GM12878 (cell line): ENCODE measurements around the gene RAB6D. TPM values are rescaled to one million over a fixed set of nuclear protein-coding genes. Genes with fewer than 3 reads are reported as not detected.

Source experiments
- BMI1 ChIP-seq: fragments of 450-650 bp; IDR thresholded peaks from 2 replicates; pipeline ENCODE4 v1.6.1; 2016; ENCODE audit warnings: mild to moderate bottlenecking, moderate library complexity, borderline replicate concordance
- CREB1 ChIP-seq: IDR thresholded peaks from 2 replicates; pipeline ENCODE4 v1.6.1; 2012; ENCODE audit warnings: low read depth, mild to moderate bottlenecking, inconsistent platforms
- RCOR1 ChIP-seq: conservative IDR thresholded peaks from 2 replicates; pipeline ENCODE4 v1.6.1; 2012; ENCODE audit warnings: low read depth, low read length, improper control_type of control experiment
- TARDBP ChIP-seq: IDR thresholded peaks from 2 replicates; pipeline ENCODE4 v1.6.1; 2016; ENCODE audit warnings: borderline replicate concordance
- TCF12 ChIP-seq: IDR thresholded peaks from 2 replicates; pipeline ENCODE4 v1.6.1; 2011; ENCODE audit warnings: low read depth, mild to moderate bottlenecking, low read length
- ZNF274 ChIP-seq: IDR thresholded peaks from one replicate; pipeline ENCODE4 v1.8.0; 2011; ENCODE audit not compliant: insufficient read length, insufficient read depth
- polyA plus RNA-seq, 11 experiments: library from polyadenylated mRNA; depleted of rRNA in 4 of 11; unstranded in 6 of 11; stranded (reverse) in 5 of 11; fragments of >200 nt; fragmentation: Nextera tagmentation in 4 of 11; fragmentation: Illumina TruSeq in 1 of 11; extraction: Ambion mirVana in 4 of 11; extraction: Trizol in 1 of 11; gene quantifications; 1 replicate in 1 of 11; 2 replicates in 10 of 11; pipeline versions ENCODE4 v1.2.1 to v1.2.3, GENCODE V29; 2011 to 2016; ENCODE audit warnings: inconsistent platforms in 2 of 11, missing spikeins in 2 of 11, low read depth in 1 of 11
- total RNA-seq, 4 experiments: library from RNA; depleted of rRNA in 3 of 4; stranded (reverse); fragments of >200 nt in 3 of 4; fragmentation: Illumina TruSeq in 1 of 4; extraction: Trizol in 1 of 4; gene quantifications; 2 replicates each; pipeline versions ENCODE4 v1.2.1 to v1.2.3, GENCODE V29; 2013 to 2021
- TF ChIP-seq, protein P1 (sequence below): IDR thresholded peaks from 2 replicates; pipeline ENCODE4 v1.6.1; 2012; ENCODE audit warnings: mild to moderate bottlenecking, low read depth, low read length
- TF ChIP-seq, protein P2 (sequence below): fragments of 450-650 bp; IDR thresholded peaks from 2 replicates; pipeline ENCODE4 v1.6.1; 2016; ENCODE audit warnings: mild to moderate bottlenecking, moderate library complexity, borderline replicate concordance

RAB6D gene
- total and polyA plus RNA-seq, 10 of the 15 experiments (the other 5 are each of a cell fraction or from before 2014, with no cell fraction given), result 0.03 to 0.11 (median 0.05) TPM; not detected in 6

DNA sequence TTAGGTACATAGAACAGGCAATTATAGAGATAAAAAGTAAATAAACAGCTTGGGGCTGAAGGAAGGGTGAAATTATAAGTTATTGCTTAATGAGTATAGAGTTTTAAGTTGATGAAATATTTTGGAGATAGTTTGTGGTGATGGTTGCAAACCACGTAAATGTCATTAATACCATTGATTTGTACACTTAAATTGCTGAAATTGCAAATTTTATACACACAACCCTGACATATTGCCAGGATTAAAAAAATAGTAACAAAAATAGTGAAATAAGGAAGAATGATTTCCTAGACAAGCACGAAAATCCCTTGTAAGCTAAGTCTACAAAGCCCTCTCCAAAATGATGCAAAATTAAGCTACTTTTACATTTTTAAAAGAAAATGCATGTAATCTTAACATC lies 46.2 kb upstream of the RAB6D start (continued):
- TF ChIP-seq, protein P1, sequence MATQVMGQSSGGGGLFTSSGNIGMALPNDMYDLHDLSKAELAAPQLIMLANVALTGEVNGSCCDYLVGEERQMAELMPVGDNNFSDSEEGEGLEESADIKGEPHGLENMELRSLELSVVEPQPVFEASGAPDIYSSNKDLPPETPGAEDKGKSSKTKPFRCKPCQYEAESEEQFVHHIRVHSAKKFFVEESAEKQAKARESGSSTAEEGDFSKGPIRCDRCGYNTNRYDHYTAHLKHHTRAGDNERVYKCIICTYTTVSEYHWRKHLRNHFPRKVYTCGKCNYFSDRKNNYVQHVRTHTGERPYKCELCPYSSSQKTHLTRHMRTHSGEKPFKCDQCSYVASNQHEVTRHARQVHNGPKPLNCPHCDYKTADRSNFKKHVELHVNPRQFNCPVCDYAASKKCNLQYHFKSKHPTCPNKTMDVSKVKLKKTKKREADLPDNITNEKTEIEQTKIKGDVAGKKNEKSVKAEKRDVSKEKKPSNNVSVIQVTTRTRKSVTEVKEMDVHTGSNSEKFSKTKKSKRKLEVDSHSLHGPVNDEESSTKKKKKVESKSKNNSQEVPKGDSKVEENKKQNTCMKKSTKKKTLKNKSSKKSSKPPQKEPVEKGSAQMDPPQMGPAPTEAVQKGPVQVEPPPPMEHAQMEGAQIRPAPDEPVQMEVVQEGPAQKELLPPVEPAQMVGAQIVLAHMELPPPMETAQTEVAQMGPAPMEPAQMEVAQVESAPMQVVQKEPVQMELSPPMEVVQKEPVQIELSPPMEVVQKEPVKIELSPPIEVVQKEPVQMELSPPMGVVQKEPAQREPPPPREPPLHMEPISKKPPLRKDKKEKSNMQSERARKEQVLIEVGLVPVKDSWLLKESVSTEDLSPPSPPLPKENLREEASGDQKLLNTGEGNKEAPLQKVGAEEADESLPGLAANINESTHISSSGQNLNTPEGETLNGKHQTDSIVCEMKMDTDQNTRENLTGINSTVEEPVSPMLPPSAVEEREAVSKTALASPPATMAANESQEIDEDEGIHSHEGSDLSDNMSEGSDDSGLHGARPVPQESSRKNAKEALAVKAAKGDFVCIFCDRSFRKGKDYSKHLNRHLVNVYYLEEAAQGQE, result no peak
- TF ChIP-seq BMI1, result no peak
- TF ChIP-seq, protein P2, sequence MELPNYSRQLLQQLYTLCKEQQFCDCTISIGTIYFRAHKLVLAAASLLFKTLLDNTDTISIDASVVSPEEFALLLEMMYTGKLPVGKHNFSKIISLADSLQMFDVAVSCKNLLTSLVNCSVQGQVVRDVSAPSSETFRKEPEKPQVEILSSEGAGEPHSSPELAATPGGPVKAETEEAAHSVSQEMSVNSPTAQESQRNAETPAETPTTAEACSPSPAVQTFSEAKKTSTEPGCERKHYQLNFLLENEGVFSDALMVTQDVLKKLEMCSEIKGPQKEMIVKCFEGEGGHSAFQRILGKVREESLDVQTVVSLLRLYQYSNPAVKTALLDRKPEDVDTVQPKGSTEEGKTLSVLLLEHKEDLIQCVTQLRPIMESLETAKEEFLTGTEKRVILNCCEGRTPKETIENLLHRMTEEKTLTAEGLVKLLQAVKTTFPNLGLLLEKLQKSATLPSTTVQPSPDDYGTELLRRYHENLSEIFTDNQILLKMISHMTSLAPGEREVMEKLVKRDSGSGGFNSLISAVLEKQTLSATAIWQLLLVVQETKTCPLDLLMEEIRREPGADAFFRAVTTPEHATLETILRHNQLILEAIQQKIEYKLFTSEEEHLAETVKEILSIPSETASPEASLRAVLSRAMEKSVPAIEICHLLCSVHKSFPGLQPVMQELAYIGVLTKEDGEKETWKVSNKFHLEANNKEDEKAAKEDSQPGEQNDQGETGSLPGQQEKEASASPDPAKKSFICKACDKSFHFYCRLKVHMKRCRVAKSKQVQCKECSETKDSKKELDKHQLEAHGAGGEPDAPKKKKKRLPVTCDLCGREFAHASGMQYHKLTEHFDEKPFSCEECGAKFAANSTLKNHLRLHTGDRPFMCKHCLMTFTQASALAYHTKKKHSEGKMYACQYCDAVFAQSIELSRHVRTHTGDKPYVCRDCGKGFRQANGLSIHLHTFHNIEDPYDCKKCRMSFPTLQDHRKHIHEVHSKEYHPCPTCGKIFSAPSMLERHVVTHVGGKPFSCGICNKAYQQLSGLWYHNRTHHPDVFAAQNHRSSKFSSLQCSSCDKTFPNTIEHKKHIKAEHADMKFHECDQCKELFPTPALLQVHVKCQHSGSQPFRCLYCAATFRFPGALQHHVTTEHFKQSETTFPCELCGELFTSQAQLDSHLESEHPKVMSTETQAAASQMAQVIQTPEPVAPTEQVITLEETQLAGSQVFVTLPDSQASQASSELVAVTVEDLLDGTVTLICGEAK, result no peak
- no peak for TF ChIP-seq RCOR1
- no peak for TF ChIP-seq TARDBP
- TF ChIP-seq ZNF274, result no peak
- TF ChIP-seq CREB1, result no peak
- TF ChIP-seq TCF12, result no peak
